GM10266 (cell line): ENCODE measurements around the gene SYTL4.

Experiments
- DNase-seq: peaks from one replicate; pipeline ENCODE4 v3.0.0; 2012; ENCODE audit errors: extremely low spot score
- TF ChIP-seq, protein P1 (sequence below): IDR thresholded peaks from 2 replicates; pipeline ENCODE4 v1.5.1; 2012; ENCODE audit warnings: mild to moderate bottlenecking, low read depth; ENCODE audit not compliant: control insufficient read depth, insufficient read depth; ENCODE audit errors: missing control alignments

SYTL4 gene

DNA sequence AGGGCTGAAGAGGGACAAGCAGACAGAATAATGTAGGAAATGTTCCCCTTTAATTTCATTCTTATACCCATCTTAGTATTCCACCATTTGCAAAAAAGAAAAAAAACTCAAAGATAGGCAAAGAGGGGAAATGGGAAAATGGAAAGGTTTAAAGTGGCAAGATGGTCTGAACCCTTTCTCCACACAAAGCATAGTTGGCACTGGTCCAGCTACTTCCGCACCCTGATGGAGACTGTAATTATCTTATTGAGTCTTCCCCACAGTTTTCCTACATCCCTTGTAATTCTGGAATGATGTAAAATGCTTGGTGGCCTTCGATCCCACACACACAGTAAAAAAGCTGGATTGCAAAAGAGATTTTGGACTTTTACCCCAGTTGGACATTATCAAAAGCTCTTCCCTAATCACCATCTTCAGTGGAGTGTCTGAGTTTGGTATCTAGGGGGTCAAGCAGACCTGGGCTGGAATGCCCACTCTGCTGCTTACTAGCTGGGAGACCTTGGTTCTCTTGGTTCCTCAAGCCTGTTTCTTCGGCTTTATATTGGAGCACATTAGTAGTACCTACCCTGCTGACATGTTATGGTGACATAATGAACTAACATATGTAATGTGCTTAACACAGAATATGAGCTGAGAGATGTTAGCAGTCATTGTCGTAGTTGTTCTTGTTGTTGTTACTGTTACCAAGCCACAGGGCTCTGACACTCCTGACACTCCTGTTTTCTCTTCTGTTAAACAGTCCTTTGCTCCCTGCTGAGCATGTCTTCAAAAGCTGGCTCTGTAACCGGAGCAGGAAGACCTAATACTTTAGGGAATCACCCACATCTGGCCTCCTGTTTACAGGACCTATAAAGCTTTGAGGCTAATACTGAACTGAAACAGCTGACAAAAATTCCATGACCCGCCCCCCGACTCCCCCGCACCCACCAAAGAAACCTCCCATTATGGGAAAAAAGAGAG lies 83.2 kb downstream of the SYTL4 start:
- TF ChIP-seq, protein P1, sequence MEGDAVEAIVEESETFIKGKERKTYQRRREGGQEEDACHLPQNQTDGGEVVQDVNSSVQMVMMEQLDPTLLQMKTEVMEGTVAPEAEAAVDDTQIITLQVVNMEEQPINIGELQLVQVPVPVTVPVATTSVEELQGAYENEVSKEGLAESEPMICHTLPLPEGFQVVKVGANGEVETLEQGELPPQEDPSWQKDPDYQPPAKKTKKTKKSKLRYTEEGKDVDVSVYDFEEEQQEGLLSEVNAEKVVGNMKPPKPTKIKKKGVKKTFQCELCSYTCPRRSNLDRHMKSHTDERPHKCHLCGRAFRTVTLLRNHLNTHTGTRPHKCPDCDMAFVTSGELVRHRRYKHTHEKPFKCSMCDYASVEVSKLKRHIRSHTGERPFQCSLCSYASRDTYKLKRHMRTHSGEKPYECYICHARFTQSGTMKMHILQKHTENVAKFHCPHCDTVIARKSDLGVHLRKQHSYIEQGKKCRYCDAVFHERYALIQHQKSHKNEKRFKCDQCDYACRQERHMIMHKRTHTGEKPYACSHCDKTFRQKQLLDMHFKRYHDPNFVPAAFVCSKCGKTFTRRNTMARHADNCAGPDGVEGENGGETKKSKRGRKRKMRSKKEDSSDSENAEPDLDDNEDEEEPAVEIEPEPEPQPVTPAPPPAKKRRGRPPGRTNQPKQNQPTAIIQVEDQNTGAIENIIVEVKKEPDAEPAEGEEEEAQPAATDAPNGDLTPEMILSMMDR, result no peak
- DNase-seq, result no peak

GRCh38 chrX:100647739-100648138 lies 84.2 kb downstream of the SYTL4 start:
- no peak for DNase-seq
- TF ChIP-seq, protein P1, result no peak

- TF ChIP-seq, protein P1, result no peak
- DNase-seq, result no peak
Observed at GRCh38 chrX:100647095-100647494, 84.8 kb downstream of the SYTL4 start.

- TF ChIP-seq, protein P1, result no peak
- DNase-seq, result no peak
Observed at GRCh38 chrX:100645106-100645505, 86.8 kb downstream of the SYTL4 start.

- TF ChIP-seq, protein P1, result no peak
- no peak for DNase-seq
Observed at GRCh38 chrX:100643956-100644860, 87.7 kb downstream of the SYTL4 start, which contains the start of gene SRPX2. SRPX2 (plus strand) TSS chrX:100644199; CDS start chrX:100646323, 2,124 bp downstream.

DNA sequence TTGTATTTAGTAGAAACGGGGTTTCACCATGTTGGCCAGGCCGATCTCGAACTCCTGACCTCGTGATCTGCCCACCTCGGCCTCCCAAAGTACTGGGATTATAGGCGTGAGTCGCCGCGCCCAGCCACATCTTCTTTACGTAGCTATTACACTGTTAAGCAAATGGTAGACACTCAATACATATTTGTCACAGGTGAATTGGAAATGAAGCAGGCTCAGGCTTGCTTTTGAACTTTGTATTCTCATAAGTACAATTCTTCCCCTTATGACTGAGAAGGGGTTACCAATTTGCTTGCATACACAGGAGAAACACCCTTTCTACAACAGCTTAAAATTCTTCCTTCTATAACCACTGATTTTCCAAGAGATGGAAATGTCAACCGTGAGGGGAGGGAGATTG lies 88.7 kb downstream of the SYTL4 start:
- no peak for DNase-seq
- TF ChIP-seq, protein P1, result no peak

GRCh38 chrX:100642290-100642689 lies 89.6 kb downstream of the SYTL4 start:
- DNase-seq, result no peak
- TF ChIP-seq, protein P1, result no peak
